H1 (cell line): ENCODE results near the gene PTPRG. TPM values are rescaled to one million over a fixed set of nuclear protein-coding genes. Genes with fewer than 3 reads are reported as not detected.

Experiments used
- JUN ChIP-seq: IDR thresholded peaks from 2 replicates; pipeline ENCODE4 v1.6.1; 2011; ENCODE audit warnings: low read depth, mild to moderate bottlenecking, improper control_type of control experiment, low read length
- NRF1 ChIP-seq: IDR thresholded peaks from 2 replicates; pipeline ENCODE4 v1.6.1; 2011; ENCODE audit warnings: mild to moderate bottlenecking, low read depth, low read length, improper control_type of control experiment
- POU5F1 ChIP-seq: IDR thresholded peaks from 2 replicates; pipeline ENCODE4 v1.6.1; 2011; ENCODE audit warnings: low read depth, mild to moderate bottlenecking, low read length, moderate library complexity
- RBBP5 ChIP-seq: IDR thresholded peaks from 2 replicates; pipeline ENCODE4 v1.7.1; 2012; ENCODE audit warnings: low read depth, mild to moderate bottlenecking, inconsistent platforms, low read length, moderate library complexity, borderline replicate concordance
- SIX5 ChIP-seq: IDR thresholded peaks from 2 replicates; pipeline ENCODE4 v1.6.1; 2011; ENCODE audit warnings: mild to moderate bottlenecking, low read depth, low read length
- TBP ChIP-seq: IDR thresholded peaks from 2 replicates; pipeline ENCODE4 v1.6.1; 2011; ENCODE audit warnings: low read depth, low read length, improper control_type of control experiment
- polyA plus RNA-seq, 7 experiments: library from polyadenylated mRNA; depleted of rRNA in 3 of 7; stranded (reverse) in 5 of 7; unstranded in 2 of 7; fragments of >200 nt in 5 of 7; fragments of 200-250 nt in 2 of 7; gene quantifications; 1 replicate in 5 of 7; 2 replicates in 1 of 7; 4 replicates in 1 of 7; pipeline versions ENCODE4 v1.2.1 to v1.2.3, GENCODE V29; 2011 to 2013; ENCODE audit warnings: missing spikeins in 2 of 7, mixed read lengths in 2 of 7
- total RNA-seq: library from RNA; stranded (reverse); fragmentation: NEBNext Ultra II Directional; extraction: Animal tissue kit (Norgen Biotek cat#: 25700); gene quantifications from 2 replicates; pipeline ENCODE4 v1.2.1, GENCODE V29; 2021
- TF ChIP-seq, protein P1 (sequence below): IDR thresholded peaks from 2 replicates; pipeline ENCODE4 v1.6.1; 2012; ENCODE audit warnings: inconsistent platforms

Gene PTPRG
- total and polyA plus RNA-seq, 2 of the 8 experiments (the other 6 are each of a cell fraction or from before 2014, with no cell fraction given) = 23.3 to 96.2 TPM

DNA sequence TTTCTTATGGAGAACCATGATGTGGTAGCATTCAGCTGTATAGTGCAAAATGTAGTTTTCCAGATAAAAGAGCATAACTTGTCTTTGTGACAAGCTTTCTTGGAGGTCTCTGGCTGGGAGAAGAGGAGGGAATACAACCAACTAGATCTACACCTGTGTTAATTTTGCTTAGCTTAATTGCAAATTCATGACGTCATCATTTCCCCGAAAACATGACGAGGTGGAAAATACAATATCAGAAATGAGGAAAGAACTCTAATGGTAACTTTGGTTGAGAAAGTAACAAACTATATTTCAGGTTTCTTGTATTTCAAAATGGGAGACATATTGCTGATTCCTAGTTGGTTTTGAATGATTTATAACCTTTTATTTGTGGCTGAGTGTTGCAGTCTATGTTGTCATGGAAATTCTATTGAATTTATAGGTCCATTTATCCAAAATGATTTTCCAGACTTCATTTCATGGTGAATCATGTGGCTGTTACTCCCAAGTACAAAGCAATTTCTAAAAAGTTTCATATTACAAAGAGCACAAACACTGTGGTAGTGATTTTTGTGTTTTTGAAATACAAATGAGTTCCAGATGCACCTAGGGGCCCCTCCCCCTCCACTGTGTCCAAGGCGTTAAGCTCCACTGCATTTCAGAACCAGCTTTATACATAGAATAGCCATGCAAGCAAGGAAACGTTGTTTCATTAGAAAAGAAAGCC, 504.8 kb downstream of the PTPRG start (continued):
- TF ChIP-seq SIX5 (no peak), POU5F1 (no peak), RBBP5 (no peak), TBP (no peak), JUN (no peak), NRF1 (no peak)
- TF ChIP-seq, protein P1, sequence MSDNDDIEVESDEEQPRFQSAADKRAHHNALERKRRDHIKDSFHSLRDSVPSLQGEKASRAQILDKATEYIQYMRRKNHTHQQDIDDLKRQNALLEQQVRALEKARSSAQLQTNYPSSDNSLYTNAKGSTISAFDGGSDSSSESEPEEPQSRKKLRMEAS = no peak
